Tibial nerve (tissue), 4 donors: ENCODE data around the gene DUSP14. TPM values are rescaled to one million over a fixed set of nuclear protein-coding genes. Genes with fewer than 3 reads are reported as not detected.

Experiments used
- DNase-seq, 2 donors: peaks; one replicate each; pipeline ENCODE4 v3.0.0-alpha.2; 2019; ENCODE audit warnings: low spot score in 2 of 2
- H3K27ac ChIP-seq, 4 donors: fragments of 200-600 bp; sonication (generic) in 3 of 4; one replicate each; pipeline ENCODE4 v1.5.1; 2017 to 2019; ENCODE audit warnings: mild to moderate bottlenecking in 1 of 4
- H3K27me3 ChIP-seq, 2 donors: fragments of 200-600 bp; sonication (generic) in 1 of 2; one replicate each; pipeline versions ENCODE4 v1.5.1 to v1.6.0; 2017 to 2019
- H3K36me3 ChIP-seq, 3 donors: fragments of 200-600 bp; sonication (generic); one replicate each; pipeline ENCODE4 v1.5.1; 2018 to 2019
- H3K4me1 ChIP-seq, 4 donors: fragments of 200-600 bp; sonication (generic) in 3 of 4; one replicate each; pipeline ENCODE4 v1.5.1; 2017 to 2019
- H3K4me3 ChIP-seq, 4 donors: fragments of 200-600 bp; sonication (generic) in 3 of 4; one replicate each; pipeline ENCODE4 v1.5.1; 2017 to 2019; ENCODE audit warnings: mild to moderate bottlenecking in 1 of 4, moderate library complexity in 1 of 4
- H3K9me3 ChIP-seq, 4 donors: fragments of 200-600 bp; sonication (generic) in 3 of 4; one replicate each; pipeline ENCODE4 v1.5.1; 2017 to 2019
- CTCF ChIP-seq, 5 experiments: fragments of 200-600 bp in 3 of 5; fragments of 450-650 bp in 2 of 5; sonication (generic) in 3 of 5; IDR thresholded peaks; one replicate each; pipeline ENCODE4 v1.5.1; 2016 to 2019; ENCODE audit warnings: antibody characterized with exemption in 5 of 5, mild to moderate bottlenecking in 3 of 5, moderate library complexity in 2 of 5
- EP300 ChIP-seq, 2 donors: sonication (generic); formaldehyde crosslinking; IDR thresholded peaks; one replicate each; pipeline ENCODE4 v1.6.1; 2017; ENCODE audit warnings: antibody characterized with exemption in 2 of 2, mild to moderate bottlenecking in 1 of 2
- POLR2A ChIP-seq, 2 donors: fragments of 450-650 bp; IDR thresholded peaks; one replicate each; pipeline ENCODE4 v1.6.1; 2017; ENCODE audit warnings: antibody characterized with exemption in 2 of 2, mild to moderate bottlenecking in 2 of 2, moderate library complexity in 2 of 2
- WGBS, 2 donors: methylation state at CpG; one replicate each; pipeline ENCODE4 v1.1.5; 2018; 5-methylcytosine and 5-hydroxymethylcytosine counted together
- total RNA-seq, 4 donors: library from RNA; depleted of rRNA; stranded (reverse); fragments of >200 nt; gene quantifications; one replicate each; pipeline ENCODE4 v1.1.0, GENCODE V29; 2016

Gene DUSP14
- total RNA-seq, 4 donors from 2014 or later = 14.7 to 27.8 (median 19.5) TPM

GRCh38 chr17:37517881-37518280, 28.2 kb downstream of the DUSP14 start:
- Histone ChIP-seq H3K4me1 (no peaks in the 10 kb centered on the region), H3K4me3 (no peak overlapping the region), H3K27ac (no peak overlapping the region), H3K36me3 (peaks cover 3 to 94% (median 27%) of the 10 kb centered on the region in 3 donors), H3K27me3 (no peaks in the 10 kb centered on the region), H3K9me3 (no peaks in the 10 kb centered on the region)
- no peak for DNase-seq
- WGBS, 2 donors = 90% methylated on average over 4 of the region's 4 CpGs
- TF ChIP-seq CTCF (IDR thresholded peaks at IDR 0.05) (no peak), EP300 (IDR thresholded peaks at IDR 0.05) (no peak), POLR2A (IDR thresholded peaks at IDR 0.05) (no peak)

DNA sequence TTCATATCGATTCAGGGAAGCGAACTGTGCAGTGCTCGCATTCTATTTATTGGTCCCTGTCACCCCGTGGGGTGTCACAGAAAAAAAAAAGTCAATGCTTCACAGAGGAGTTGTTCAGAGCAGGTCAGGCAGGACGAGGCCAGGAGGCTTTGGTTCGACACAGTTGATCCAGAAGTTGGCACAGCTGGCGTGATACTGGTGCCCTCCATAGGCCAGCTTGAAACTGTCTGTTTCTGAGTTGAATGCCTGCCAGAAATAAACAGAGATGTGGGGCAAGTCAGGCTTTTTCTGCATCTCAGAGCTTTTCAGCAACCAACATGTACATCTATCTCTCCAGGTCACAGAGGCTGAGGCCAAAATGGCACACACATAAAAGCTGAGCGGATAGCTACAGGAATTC, 29.1 kb downstream of the DUSP14 start:
- H3K27me3 ChIP-seq = no peaks in the 10 kb centered on the region
- H3K4me3 ChIP-seq = no peak overlapping the region
- no peak for TF ChIP-seq POLR2A (IDR thresholded peaks at IDR 0.05)
- no peak for TF ChIP-seq EP300 (IDR thresholded peaks at IDR 0.05)
- no peak for TF ChIP-seq CTCF (IDR thresholded peaks at IDR 0.05)
- H3K9me3 ChIP-seq = no peaks in the 10 kb centered on the region
- H3K27ac ChIP-seq = no peak overlapping the region
- no peaks in the 10 kb centered on the region for H3K4me1 ChIP-seq
- peaks cover 2 to 94% (median 27%) of the 10 kb centered on the region in 3 donors for H3K36me3 ChIP-seq
- WGBS, 2 donors = 69 to 80% methylated on average over 8 of the region's 8 CpGs
- no peak for DNase-seq

DNA sequence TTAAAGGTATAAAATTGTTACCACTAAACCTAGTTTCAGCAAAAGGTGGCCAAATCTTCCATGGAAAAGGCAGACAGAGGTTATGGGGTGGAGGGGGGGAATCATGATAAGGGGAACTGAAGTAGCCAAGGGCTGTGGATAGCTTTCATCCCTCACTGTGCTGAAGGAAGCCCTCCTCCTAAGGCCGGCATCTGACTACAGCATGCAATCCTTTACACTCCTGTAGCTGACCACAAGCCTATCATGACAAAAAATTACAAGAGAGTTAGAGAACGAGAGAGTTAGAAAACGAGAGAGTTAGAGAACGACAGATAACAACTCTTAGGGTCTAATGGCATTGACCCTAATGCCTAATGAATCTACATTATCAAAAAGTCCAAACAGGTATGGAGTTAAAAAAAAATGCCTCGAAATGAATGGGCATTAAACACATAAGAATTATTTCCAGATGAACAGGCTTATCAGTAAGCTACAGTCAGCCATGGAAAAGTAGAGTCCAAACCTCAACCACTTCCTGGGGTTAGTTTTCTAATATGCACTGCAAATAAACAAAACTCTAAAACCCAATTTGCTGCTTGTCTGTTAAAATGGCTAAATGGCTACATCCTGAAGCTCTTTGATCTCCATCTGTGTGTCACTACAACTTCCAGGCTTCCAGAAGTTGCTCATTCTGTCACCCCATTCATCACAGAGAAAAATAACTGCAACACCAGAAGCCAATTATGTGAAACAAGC, 29.7 kb downstream of the DUSP14 start:
- H3K9me3 ChIP-seq = no peaks in the 10 kb centered on the region
- DNase-seq = no peak
- 68 to 74% methylated on average over 5 of the region's 5 CpGs for whole genome bisulfite sequencing, 2 donors
- H3K27me3 ChIP-seq = no peaks in the 10 kb centered on the region
- TF ChIP-seq POLR2A (IDR thresholded peaks at IDR 0.05) (no peak), EP300 (IDR thresholded peaks at IDR 0.05) (no peak), CTCF (IDR thresholded peaks at IDR 0.05) (no peak)
- H3K4me3 ChIP-seq = no peak overlapping the region
- no peak overlapping the region for H3K27ac ChIP-seq
- H3K36me3 ChIP-seq = peaks cover 0 to 97% (median 27%) of the 10 kb centered on the region in 3 donors
- no peaks in the 10 kb centered on the region for H3K4me1 ChIP-seq

DNA sequence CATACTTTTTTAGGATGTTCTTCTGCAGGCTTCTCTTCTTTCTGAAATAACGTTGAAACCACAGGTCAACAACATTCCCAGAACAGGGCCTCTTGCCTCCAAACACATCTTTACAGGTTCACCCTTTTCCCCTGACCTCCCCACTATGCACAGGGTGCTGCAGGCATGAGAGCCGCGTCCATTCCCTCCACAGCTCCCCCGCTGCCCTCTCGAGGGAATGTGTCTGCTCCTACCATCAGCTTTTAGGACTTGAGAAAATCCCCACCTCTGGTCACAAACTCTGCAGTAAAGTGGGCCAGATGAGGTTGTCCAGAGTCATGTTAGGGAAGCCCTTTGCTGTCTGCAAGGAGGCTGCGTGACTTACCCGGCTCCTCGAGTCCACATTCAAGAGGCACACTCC, 30.5 kb downstream of the DUSP14 start:
- WGBS, 2 donors = 78 to 80% methylated on average over 8 of the region's 8 CpGs
- peaks cover 0 to 92% (median 27%) of the 10 kb centered on the region in 3 donors for H3K36me3 ChIP-seq
- no peaks in the 10 kb centered on the region for H3K27me3 ChIP-seq
- no peaks in the 10 kb centered on the region for H3K9me3 ChIP-seq
- TF ChIP-seq CTCF (IDR thresholded peaks at IDR 0.05) (no peak), POLR2A (IDR thresholded peaks at IDR 0.05) (no peak), EP300 (IDR thresholded peaks at IDR 0.05) (no peak)
- H3K27ac ChIP-seq = no peak overlapping the region
- no peaks in the 10 kb centered on the region for H3K4me1 ChIP-seq
- DNase-seq = no peak
- no peak overlapping the region for H3K4me3 ChIP-seq

DNA sequence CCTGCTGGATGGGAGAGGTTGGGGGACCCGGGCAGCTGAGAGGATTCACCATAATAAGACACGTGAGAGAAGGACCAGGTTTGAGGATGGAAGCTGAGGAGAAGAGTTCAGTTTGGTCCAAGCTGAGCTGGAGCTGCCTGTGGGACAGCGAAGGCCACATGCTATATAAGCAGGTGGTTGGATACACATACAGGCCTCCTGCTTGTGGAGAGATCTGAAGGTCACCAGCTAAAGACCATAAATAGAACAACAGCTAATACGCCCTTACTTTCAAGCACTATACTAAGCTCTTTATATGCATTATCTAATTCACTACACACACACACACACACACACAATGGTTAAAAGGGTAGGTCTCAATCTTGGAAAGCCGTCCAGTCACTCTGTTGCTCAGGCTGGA, 32.1 kb downstream of the DUSP14 start:
- Histone ChIP-seq H3K9me3 (no peaks in the 10 kb centered on the region), H3K4me3 (no peak overlapping the region), H3K4me1 (no peaks in the 10 kb centered on the region), H3K27me3 (no peaks in the 10 kb centered on the region), H3K27ac (no peak overlapping the region), H3K36me3 (peaks cover 0 to 93% (median 27%) of the 10 kb centered on the region in 3 donors)
- no peak for DNase-seq
- 90 to 93% methylated on average over 5 of the region's 5 CpGs for WGBS, 2 donors
- TF ChIP-seq POLR2A (IDR thresholded peaks at IDR 0.05) (no peak), EP300 (IDR thresholded peaks at IDR 0.05) (no peak), CTCF (IDR thresholded peaks at IDR 0.05) (no peak)
